ENCODE data around the gene ETF1. TPM values are rescaled to one million over a fixed set of nuclear protein-coding genes. Genes with fewer than 3 reads are reported as not detected.

Gene ETF1
- total and polyA plus RNA-seq, 2 donors (not counting 1 experiment from before 2014, with no cell fraction given) = 10.2 to 50.5 TPM

DNA sequence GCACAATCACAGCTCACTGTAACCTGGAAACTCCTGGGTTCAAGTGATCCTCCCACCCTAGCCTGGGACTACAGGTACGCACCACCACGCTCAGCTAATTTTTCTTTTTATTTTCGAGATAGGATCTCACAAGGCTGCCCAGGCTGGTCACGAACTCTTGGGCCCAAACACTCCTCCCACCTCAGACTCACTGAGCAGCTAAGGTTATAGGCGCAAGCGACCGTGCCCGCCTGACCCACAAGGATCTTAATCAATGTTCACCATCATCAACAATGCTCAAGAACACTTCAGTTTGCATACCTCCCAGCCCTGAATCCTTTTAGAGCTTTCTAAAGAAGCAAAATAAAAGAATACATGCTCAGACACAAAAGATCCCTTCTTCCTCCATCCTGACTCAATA is 13.2 kb downstream of the ETF1 start:
- Histone ChIP-seq H2AFZ (ENCODE audit: insufficient read depth, low read depth, low read length, poor library complexity, severe bottlenecking) (no peak overlapping the region), H3K9me3 (ENCODE audit: control extremely low read depth in 1 of 3, control insufficient read depth in 2 of 3, insufficient read depth in 1 of 3, low read length in 2 of 3) (no peaks in the 10 kb centered on the region), H3K27ac (ENCODE audit: low read length in 2 of 2) (no peak overlapping the region), H4K20me1 (ENCODE audit: control insufficient read depth, insufficient read depth, low read length, poor library complexity, severe bottlenecking) (peaks cover 78% of the 10 kb centered on the region), H3K9ac (ENCODE audit: low read length) (no peak overlapping the region), H3K27me3 (replicated peaks in 1 of 4; ENCODE audit: control extremely low read depth in 1 of 4, control insufficient read depth in 3 of 4, insufficient read depth in 4 of 4, low read length in 3 of 4) (no peaks in the 10 kb centered on the region), H3K79me2 (ENCODE audit: control insufficient read depth, insufficient read depth, low read length) (peaks cover 97% of the 10 kb centered on the region), H3K4me1 (ENCODE audit: control insufficient read depth in 2 of 2, insufficient read depth in 2 of 2, low read length in 2 of 2) (peaks cover 0 to 4% of the 10 kb centered on the region in 2 donors), H3K36me3 (replicated peaks in 1 of 2; ENCODE audit: control extremely low read depth in 1 of 2, control insufficient read depth in 1 of 2, extremely low read depth in 1 of 2, insufficient read depth in 2 of 2, low read length in 1 of 2) (peaks cover 1 to 26% of the 10 kb centered on the region in 2 experiments), H3K4me2 (replicated peaks; ENCODE audit: low read depth, low read length, poor library complexity, severe bottlenecking) (no peak overlapping the region), H3K4me3 (ENCODE audit: control extremely low read depth in 1 of 5, extremely low read depth in 1 of 5, insufficient read depth in 1 of 5, low read depth in 2 of 5, low read length in 4 of 5) (no peak overlapping the region)
- H3K4me1 Mint-ChIP-seq = peaks cover 45% of the 10 kb centered on the region
- intact Hi-C loops (cut with micrococcal nuclease) = no loop called here
- H3K27me3 Mint-ChIP-seq = no peaks in the 10 kb centered on the region
- 94% methylated on average over 8 of the region's 8 CpGs for WGBS (ENCODE audit: insufficient coverage)
- no peaks in the 10 kb centered on the region for H3K9me3 Mint-ChIP-seq (ENCODE audit: insufficient read depth)
- no peak overlapping the region for H3K4me3 Mint-ChIP-seq
- TF ChIP-seq, protein P1, sequence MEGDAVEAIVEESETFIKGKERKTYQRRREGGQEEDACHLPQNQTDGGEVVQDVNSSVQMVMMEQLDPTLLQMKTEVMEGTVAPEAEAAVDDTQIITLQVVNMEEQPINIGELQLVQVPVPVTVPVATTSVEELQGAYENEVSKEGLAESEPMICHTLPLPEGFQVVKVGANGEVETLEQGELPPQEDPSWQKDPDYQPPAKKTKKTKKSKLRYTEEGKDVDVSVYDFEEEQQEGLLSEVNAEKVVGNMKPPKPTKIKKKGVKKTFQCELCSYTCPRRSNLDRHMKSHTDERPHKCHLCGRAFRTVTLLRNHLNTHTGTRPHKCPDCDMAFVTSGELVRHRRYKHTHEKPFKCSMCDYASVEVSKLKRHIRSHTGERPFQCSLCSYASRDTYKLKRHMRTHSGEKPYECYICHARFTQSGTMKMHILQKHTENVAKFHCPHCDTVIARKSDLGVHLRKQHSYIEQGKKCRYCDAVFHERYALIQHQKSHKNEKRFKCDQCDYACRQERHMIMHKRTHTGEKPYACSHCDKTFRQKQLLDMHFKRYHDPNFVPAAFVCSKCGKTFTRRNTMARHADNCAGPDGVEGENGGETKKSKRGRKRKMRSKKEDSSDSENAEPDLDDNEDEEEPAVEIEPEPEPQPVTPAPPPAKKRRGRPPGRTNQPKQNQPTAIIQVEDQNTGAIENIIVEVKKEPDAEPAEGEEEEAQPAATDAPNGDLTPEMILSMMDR (IDR thresholded peaks at IDR 0.05) = no peak
- no peak for TF ChIP-seq EZH2 (IDR thresholded peaks at IDR 0.05; ENCODE audit: borderline replicate concordance, insufficient read depth, low read depth, low read length, poor library complexity, severe bottlenecking)
- ChIA-PET CTCF (no interaction called here), POLR2A (interaction anchor here (0.6 kb wide), 1 partner anchor 13 kb away, joined by 3 read pairs; the partner anchor contains the start of gene ETF1)
- no peak overlapping the region for H3K27ac Mint-ChIP-seq
- DNase-seq (no peak), ATAC-seq (ENCODE audit: low read depth) (no peak)

DNA sequence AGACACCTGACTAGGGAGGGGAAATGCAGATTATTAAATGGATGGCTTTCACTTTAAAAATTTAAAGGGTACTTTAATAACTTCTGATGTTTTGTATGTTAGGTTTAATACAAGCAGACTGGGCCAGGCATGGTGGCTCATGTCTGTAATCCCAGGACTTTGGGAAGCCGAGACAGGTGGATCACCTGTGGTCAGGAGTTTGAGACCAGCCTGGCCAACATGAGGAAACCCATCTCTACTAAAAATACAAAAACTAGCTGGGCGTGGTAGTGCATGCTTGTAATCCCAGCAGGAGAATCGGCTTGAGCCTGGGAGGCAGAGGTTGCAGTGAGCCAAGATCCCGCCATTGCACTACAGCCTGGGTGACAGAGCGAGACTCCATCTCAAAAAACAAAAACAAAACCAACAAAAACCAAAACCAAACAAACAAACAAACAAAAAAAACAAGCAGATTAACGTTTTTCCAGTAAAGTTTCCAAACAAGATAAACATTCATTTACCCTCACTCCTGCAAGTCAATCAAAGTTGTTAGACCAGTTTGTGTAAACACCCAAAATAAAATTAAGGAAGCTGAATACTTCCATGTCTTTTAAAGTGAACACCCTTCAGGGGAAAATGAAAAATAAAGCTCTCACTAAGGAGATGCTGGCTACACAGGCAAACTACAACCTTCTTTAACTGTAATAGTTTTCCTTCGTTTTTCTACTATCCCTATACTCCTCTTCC is 14.1 kb downstream of the ETF1 start:
- H3K27me3 ChIP-seq (replicated peaks in 1 of 4; ENCODE audit: control extremely low read depth in 1 of 4, control insufficient read depth in 3 of 4, insufficient read depth in 4 of 4, low read length in 3 of 4) = no peaks in the 10 kb centered on the region
- peaks cover 0 to 4% of the 10 kb centered on the region in 2 donors for H3K4me1 ChIP-seq (ENCODE audit: control insufficient read depth in 2 of 2, insufficient read depth in 2 of 2, low read length in 2 of 2)
- ChIA-PET CTCF (no interaction called here), POLR2A (no interaction called here)
- ATAC-seq (ENCODE audit: low read depth) = no peak
- H3K9me3 Mint-ChIP-seq (ENCODE audit: insufficient read depth) = no peaks in the 10 kb centered on the region
- no peak overlapping the region for H3K4me3 Mint-ChIP-seq
- no peak overlapping the region for H3K9ac ChIP-seq (ENCODE audit: low read length)
- peaks cover 0 to 21% of the 10 kb centered on the region in 2 experiments for H3K36me3 ChIP-seq (replicated peaks in 1 of 2; ENCODE audit: control extremely low read depth in 1 of 2, control insufficient read depth in 1 of 2, extremely low read depth in 1 of 2, insufficient read depth in 2 of 2, low read length in 1 of 2)
- peaks cover 95% of the 10 kb centered on the region for H3K79me2 ChIP-seq (ENCODE audit: control insufficient read depth, insufficient read depth, low read length)
- no peak for DNase-seq
- H3K4me1 Mint-ChIP-seq = peaks cover 40% of the 10 kb centered on the region
- H2AFZ ChIP-seq (ENCODE audit: insufficient read depth, low read depth, low read length, poor library complexity, severe bottlenecking) = no peak overlapping the region
- no peak overlapping the region for H3K4me3 ChIP-seq (ENCODE audit: control extremely low read depth in 1 of 5, extremely low read depth in 1 of 5, insufficient read depth in 1 of 5, low read depth in 2 of 5, low read length in 4 of 5)
- H3K27ac Mint-ChIP-seq = no peak overlapping the region
- TF ChIP-seq, protein P1 (IDR thresholded peaks at IDR 0.05) = no peak
- no peak for TF ChIP-seq EZH2 (IDR thresholded peaks at IDR 0.05; ENCODE audit: borderline replicate concordance, insufficient read depth, low read depth, low read length, poor library complexity, severe bottlenecking)
- peaks cover 69% of the 10 kb centered on the region for H4K20me1 ChIP-seq (ENCODE audit: control insufficient read depth, insufficient read depth, low read length, poor library complexity, severe bottlenecking)
- intact Hi-C loops (cut with micrococcal nuclease) = no loop called here
- WGBS (ENCODE audit: insufficient coverage) = 96% methylated on average over 5 of the region's 7 CpGs
- no peak overlapping the region for H3K27ac ChIP-seq (ENCODE audit: low read length in 2 of 2)
- no peak overlapping the region for H3K4me2 ChIP-seq (replicated peaks; ENCODE audit: low read depth, low read length, poor library complexity, severe bottlenecking)
- H3K9me3 ChIP-seq (ENCODE audit: control extremely low read depth in 1 of 3, control insufficient read depth in 2 of 3, insufficient read depth in 1 of 3, low read length in 2 of 3) = no peaks in the 10 kb centered on the region
- no peaks in the 10 kb centered on the region for H3K27me3 Mint-ChIP-seq

All from B cell (primary cell).